ENCODE data around the gene HOXD11. TPM values are rescaled to one million over a fixed set of nuclear protein-coding genes. Genes with fewer than 3 reads are reported as not detected.

The HOXD11 gene
- total RNA-seq, 2 experiments from 2014 or later: not detected

- peaks cover 94% of the 10 kb centered on the region for H3K27me3 Mint-ChIP-seq
- H3K9me3 Mint-ChIP-seq: no peaks in the 10 kb centered on the region
- POLR2A ChIA-PET: no interaction called here
- no peak for ATAC-seq (ENCODE audit: low read depth)
- H3K4me3 Mint-ChIP-seq: no peak overlapping the region
- H3K4me1 Mint-ChIP-seq: peaks cover 16% of the 10 kb centered on the region
- H3K27ac Mint-ChIP-seq: no peak overlapping the region
- DNase-seq: no peak
- H3K36me3 Mint-ChIP-seq: no peaks in the 10 kb centered on the region
These were observed 5.2 kb upstream of the HOXD11 start for GRCh38 chr2:176101842-176102241.

GRCh38 chr2:176102309-176102866, 4.7 kb upstream of the HOXD11 start:
- DNase-seq: no peak
- Mint-ChIP-seq H3K4me1 (peaks cover 13% of the 10 kb centered on the region), H3K27me3 (peaks cover 92% of the 10 kb centered on the region), H3K9me3 (no peaks in the 10 kb centered on the region), H3K36me3 (no peaks in the 10 kb centered on the region), H3K27ac (no peak overlapping the region), H3K4me3 (no peak overlapping the region)
- no peak for ATAC-seq (ENCODE audit: low read depth)
- POLR2A ChIA-PET: no interaction called here

GRCh38 chr2:176103194-176103593, 3.9 kb upstream of the HOXD11 start:
- Mint-ChIP-seq H3K27me3 (peaks cover 84% of the 10 kb centered on the region), H3K9me3 (no peaks in the 10 kb centered on the region), H3K4me1 (peaks cover 7% of the 10 kb centered on the region), H3K4me3 (no peak overlapping the region), H3K36me3 (no peaks in the 10 kb centered on the region), H3K27ac (no peak overlapping the region)
- POLR2A ChIA-PET: no interaction called here
- DNase-seq (no peak), ATAC-seq (ENCODE audit: low read depth) (no peak)

- POLR2A ChIA-PET: no interaction called here
- Mint-ChIP-seq H3K9me3 (no peaks in the 10 kb centered on the region), H3K4me3 (peak overlapping the region; percentile 25), H3K4me1 (peaks cover 8% of the 10 kb centered on the region), H3K27me3 (peaks cover 79% of the 10 kb centered on the region), H3K27ac (no peak overlapping the region), H3K36me3 (no peaks in the 10 kb centered on the region)
- DNase-seq (no peak), ATAC-seq (ENCODE audit: low read depth) (no peak)
These were observed 3.3 kb upstream of the HOXD11 start for GRCh38 chr2:176103742-176104315.

- POLR2A ChIA-PET: no interaction called here
These were observed 2.6 kb upstream of the HOXD11 start for GRCh38 chr2:176104316-176105077.

GRCh38 chr2:176105078-176105729, 1.9 kb upstream of the HOXD11 start:
- Mint-ChIP-seq H3K27me3 (peaks cover 82% of the 10 kb centered on the region), H3K4me1 (peaks cover 9% of the 10 kb centered on the region), H3K36me3 (peaks cover 2% of the 10 kb centered on the region), H3K4me3 (no peak overlapping the region), H3K9me3 (peaks cover 2% of the 10 kb centered on the region), H3K27ac (peak overlapping the region; percentile 75)
- DNase-seq (no peak), ATAC-seq (ENCODE audit: low read depth) (no peak)
- POLR2A ChIA-PET: interaction anchor here (0.6 kb wide), 1 partner anchor 26 kb away, joined by 4 read pairs; no protein-coding TSS in a partner anchor

More at GRCh38 chr2:176104316-176105077, 2.6 kb upstream of the HOXD11 start:
- Mint-ChIP-seq H3K4me1 (peaks cover 9% of the 10 kb centered on the region), H3K27ac (peak overlapping the region; percentile 75), H3K9me3 (peaks cover 2% of the 10 kb centered on the region), H3K27me3 (peaks cover 79% of the 10 kb centered on the region), H3K4me3 (peak overlapping the region; percentile 25), H3K36me3 (peaks cover 2% of the 10 kb centered on the region)
- DNase-seq (no peak), ATAC-seq (ENCODE audit: low read depth) (no peak)

GRCh38 chr2:176105730-176106580, 1.1 kb upstream of the HOXD11 start:
- Mint-ChIP-seq H3K9me3 (peaks cover 2% of the 10 kb centered on the region), H3K27me3 (peaks cover 82% of the 10 kb centered on the region), H3K36me3 (peaks cover 2% of the 10 kb centered on the region), H3K4me1 (peaks cover 9% of the 10 kb centered on the region), H3K27ac (peak overlapping the region; percentile 77), H3K4me3 (peak overlapping the region; percentile 3)
- ATAC-seq (ENCODE audit: low read depth): no peak
- POLR2A ChIA-PET: interaction anchor here (0.6 kb wide), 1 partner anchor 25 kb away, joined by 4 read pairs; no protein-coding TSS in a partner anchor
- DNase-seq: no peak

GRCh38 chr2:176107731-176108181, 676 bp downstream of the HOXD11 start:
- Mint-ChIP-seq H3K9me3 (peaks cover 2% of the 10 kb centered on the region), H3K36me3 (peaks cover 2% of the 10 kb centered on the region), H3K27ac (no peak overlapping the region), H3K4me1 (peaks cover 9% of the 10 kb centered on the region), H3K27me3 (peaks cover 81% of the 10 kb centered on the region), H3K4me3 (no peak overlapping the region)
- ATAC-seq (ENCODE audit: low read depth) (no peak), DNase-seq (no peak)
- POLR2A ChIA-PET: no interaction called here

- DNase-seq (peak; percentile 24), ATAC-seq (ENCODE audit: low read depth) (no peak)
- Mint-ChIP-seq H3K36me3 (peaks cover 2% of the 10 kb centered on the region), H3K4me3 (no peak overlapping the region), H3K4me1 (peaks cover 9% of the 10 kb centered on the region), H3K27me3 (peaks cover 81% of the 10 kb centered on the region), H3K9me3 (peaks cover 8% of the 10 kb centered on the region), H3K27ac (no peak overlapping the region)
- POLR2A ChIA-PET: no interaction called here
These were observed 2.3 kb downstream of the HOXD11 start for GRCh38 chr2:176109192-176109901.

GRCh38 chr2:176109946-176110345, 2.9 kb downstream of the HOXD11 start:
- peaks cover 81% of the 10 kb centered on the region for H3K27me3 Mint-ChIP-seq
- no peak overlapping the region for H3K4me3 Mint-ChIP-seq
- peaks cover 8% of the 10 kb centered on the region for H3K4me1 Mint-ChIP-seq
- DNase-seq: no peak
- ATAC-seq (ENCODE audit: low read depth): no peak
- H3K36me3 Mint-ChIP-seq: peaks cover 2% of the 10 kb centered on the region
- POLR2A ChIA-PET: no interaction called here
- no peak overlapping the region for H3K27ac Mint-ChIP-seq
- H3K9me3 Mint-ChIP-seq: peaks cover 8% of the 10 kb centered on the region

- Mint-ChIP-seq H3K27me3 (peaks cover 81% of the 10 kb centered on the region), H3K4me1 (peaks cover 5% of the 10 kb centered on the region), H3K9me3 (peaks cover 8% of the 10 kb centered on the region), H3K4me3 (no peak overlapping the region), H3K36me3 (peaks cover 2% of the 10 kb centered on the region), H3K27ac (no peak overlapping the region)
- ATAC-seq (ENCODE audit: low read depth) (no peak), DNase-seq (no peak)
- POLR2A ChIA-PET: no interaction called here
These were observed 3.6 kb downstream of the HOXD11 start for GRCh38 chr2:176110415-176111308.

- POLR2A ChIA-PET: no interaction called here
These were observed 4.2 kb downstream of the HOXD11 start for GRCh38 chr2:176111309-176111663.

More at GRCh38 chr2:176111309-176111663, 4.2 kb downstream of the HOXD11 start:
- DNase-seq (no peak), ATAC-seq (ENCODE audit: low read depth) (no peak)
- Mint-ChIP-seq H3K4me3 (no peak overlapping the region), H3K27me3 (peaks cover 81% of the 10 kb centered on the region), H3K36me3 (peaks cover 2% of the 10 kb centered on the region), H3K27ac (no peak overlapping the region), H3K9me3 (peaks cover 8% of the 10 kb centered on the region), H3K4me1 (peaks cover 3% of the 10 kb centered on the region)

Data from activated naive CD8-positive, alpha-beta T cell treated with anti-CD3 and anti-CD28 coated beads, Interleukin-2, amount 10 ng/mL, durations not matched to agents 7 days and 5 days (primary cell).